Measurements from ENCODE around the gene LIPJ. TPM values are rescaled to one million over a fixed set of nuclear protein-coding genes. Genes with fewer than 3 reads are reported as not detected.

LIPJ gene
- total RNA-seq, 2 experiments from 2014 or later = 0.06 TPM; not detected in 1

GRCh38 chr10:88551246-88551645, 35.3 kb upstream of the LIPJ start:
- Histone ChIP-seq H3K4me1 (ENCODE audit: insufficient read depth, low read length, poor library complexity, severe bottlenecking) (no peaks in the 10 kb centered on the region), H3K27ac (ENCODE audit: low read depth, low read length, poor library complexity, severe bottlenecking) (no peak overlapping the region), H2AFZ (ENCODE audit: low read length) (no peak overlapping the region; the same call in 1 of the 2 replicates), H4K20me1 (ENCODE audit: insufficient read depth, low read length) (no peaks in the 10 kb centered on the region), H3K4me3 (ENCODE audit: low read depth, low read length, poor library complexity, severe bottlenecking) (no peak overlapping the region), H3K9me3 (ENCODE audit: low read length) (no peaks in the 10 kb centered on the region), H3K79me2 (ENCODE audit: insufficient read depth, low read depth, low read length) (no peaks in the 10 kb centered on the region), H3K36me3 (ENCODE audit: insufficient read depth, low read length) (no peaks in the 10 kb centered on the region), H3K4me2 (ENCODE audit: low read length) (no peak overlapping the region), H3K9me2 (ENCODE audit: insufficient read depth, low read length) (no peaks in the 10 kb centered on the region)
- intact Hi-C loops (cut with micrococcal nuclease; ENCODE audit: unreplicated experiment) = loop anchor here (5.0 kb wide), 3 partner anchors 259 to 894 kb away; partner anchors contain the start of gene PAPSS2
- CTCF ChIA-PET (ENCODE audit: unreplicated experiment) = no interaction called here
- DNase-seq (ENCODE audit: low spot score) = no peak
- POLR2A ChIA-PET = interaction anchor here (1.3 to 1.4 kb wide), 2 partner anchors 29 to 713 kb away, joined by 3 read pairs; no protein-coding TSS in a partner anchor
- no peak for TF ChIP-seq EZH2phosphoT487 (IDR thresholded peaks at IDR 0.05; ENCODE audit: borderline replicate concordance, low read depth, low read length)
- TF ChIP-seq, protein P1, sequence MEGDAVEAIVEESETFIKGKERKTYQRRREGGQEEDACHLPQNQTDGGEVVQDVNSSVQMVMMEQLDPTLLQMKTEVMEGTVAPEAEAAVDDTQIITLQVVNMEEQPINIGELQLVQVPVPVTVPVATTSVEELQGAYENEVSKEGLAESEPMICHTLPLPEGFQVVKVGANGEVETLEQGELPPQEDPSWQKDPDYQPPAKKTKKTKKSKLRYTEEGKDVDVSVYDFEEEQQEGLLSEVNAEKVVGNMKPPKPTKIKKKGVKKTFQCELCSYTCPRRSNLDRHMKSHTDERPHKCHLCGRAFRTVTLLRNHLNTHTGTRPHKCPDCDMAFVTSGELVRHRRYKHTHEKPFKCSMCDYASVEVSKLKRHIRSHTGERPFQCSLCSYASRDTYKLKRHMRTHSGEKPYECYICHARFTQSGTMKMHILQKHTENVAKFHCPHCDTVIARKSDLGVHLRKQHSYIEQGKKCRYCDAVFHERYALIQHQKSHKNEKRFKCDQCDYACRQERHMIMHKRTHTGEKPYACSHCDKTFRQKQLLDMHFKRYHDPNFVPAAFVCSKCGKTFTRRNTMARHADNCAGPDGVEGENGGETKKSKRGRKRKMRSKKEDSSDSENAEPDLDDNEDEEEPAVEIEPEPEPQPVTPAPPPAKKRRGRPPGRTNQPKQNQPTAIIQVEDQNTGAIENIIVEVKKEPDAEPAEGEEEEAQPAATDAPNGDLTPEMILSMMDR (conservative IDR thresholded peaks at IDR 0.05; ENCODE audit: low read length) = no peak
- BruUV-seq (replicated peaks) = no TSS peak

- BruUV-seq (replicated peaks) = no TSS peak
- intact Hi-C loops (cut with micrococcal nuclease; ENCODE audit: unreplicated experiment) = loop anchor here (1.0 to 5.0 kb wide), 6 partner anchors 150 to 896 kb away; partner anchors contain the start of gene PAPSS2
- ChIA-PET CTCF (ENCODE audit: unreplicated experiment) (interaction anchor here (0.6 to 1.0 kb wide), 2 partner anchors 166 to 691 kb away, joined by 3 read pairs; no protein-coding TSS in a partner anchor), POLR2A (interaction anchor here (0.7 to 0.9 kb wide), 3 partner anchors 234 to 692 kb away, joined by 3 to 5 read pairs (median 4); no protein-coding TSS in a partner anchor)
- Histone ChIP-seq H2AFZ (ENCODE audit: low read length) (peak overlapping the region; percentile 64; the same call in 1 of the 2 replicates), H3K36me3 (ENCODE audit: insufficient read depth, low read length) (no peaks in the 10 kb centered on the region), H4K20me1 (ENCODE audit: insufficient read depth, low read length) (no peaks in the 10 kb centered on the region), H3K4me1 (ENCODE audit: insufficient read depth, low read length, poor library complexity, severe bottlenecking) (no peaks in the 10 kb centered on the region), H3K9me2 (ENCODE audit: insufficient read depth, low read length) (no peaks in the 10 kb centered on the region), H3K4me3 (ENCODE audit: low read depth, low read length, poor library complexity, severe bottlenecking) (no peak overlapping the region), H3K27ac (ENCODE audit: low read depth, low read length, poor library complexity, severe bottlenecking) (no peak overlapping the region), H3K79me2 (ENCODE audit: insufficient read depth, low read depth, low read length) (no peaks in the 10 kb centered on the region), H3K4me2 (ENCODE audit: low read length) (no peak overlapping the region), H3K9me3 (ENCODE audit: low read length) (no peaks in the 10 kb centered on the region)
- TF ChIP-seq, protein P1 (conservative IDR thresholded peaks at IDR 0.05; ENCODE audit: low read length) = peak; percentile 97
- no peak for TF ChIP-seq EZH2phosphoT487 (IDR thresholded peaks at IDR 0.05; ENCODE audit: borderline replicate concordance, low read depth, low read length)
- peak; percentile 77 for DNase-seq (ENCODE audit: low spot score)
These were observed 33.3 kb upstream of the LIPJ start for GRCh38 chr10:88553116-88553752.

All from OCI-LY7 (cell line).